GM12891 (cell line): ENCODE results near the gene IVNS1ABP.

Experiments
- PAX5 ChIP-seq: IDR thresholded peaks from 2 replicates; pipeline ENCODE4 v1.6.1; 2011; ENCODE audit warnings: low read length, moderate library complexity, mild to moderate bottlenecking; ENCODE audit not compliant: insufficient read depth, severe bottlenecking
- POLR2A ChIP-seq: IDR thresholded peaks from 2 replicates; pipeline ENCODE4 v1.6.1; 2011; ENCODE audit warnings: low read depth, low read length, control low read depth
- POLR2AphosphoS5 ChIP-seq: IDR thresholded peaks from 2 replicates; pipeline ENCODE4 v1.6.1; 2011; ENCODE audit warnings: low read depth, low read length, control low read depth
- POU2F2 ChIP-seq: IDR thresholded peaks from 2 replicates; pipeline ENCODE4 v1.6.1; 2011; ENCODE audit warnings: low read depth, mild to moderate bottlenecking, control low read depth, low read length, moderate library complexity
- SPI1 ChIP-seq: IDR thresholded peaks from 2 replicates; pipeline ENCODE4 v1.6.1; 2011; ENCODE audit warnings: low read depth, low read length, control low read depth
- TAF1 ChIP-seq: IDR thresholded peaks from 2 replicates; pipeline ENCODE4 v1.6.1; 2011; ENCODE audit warnings: low read depth, low read length, control low read depth

DNA sequence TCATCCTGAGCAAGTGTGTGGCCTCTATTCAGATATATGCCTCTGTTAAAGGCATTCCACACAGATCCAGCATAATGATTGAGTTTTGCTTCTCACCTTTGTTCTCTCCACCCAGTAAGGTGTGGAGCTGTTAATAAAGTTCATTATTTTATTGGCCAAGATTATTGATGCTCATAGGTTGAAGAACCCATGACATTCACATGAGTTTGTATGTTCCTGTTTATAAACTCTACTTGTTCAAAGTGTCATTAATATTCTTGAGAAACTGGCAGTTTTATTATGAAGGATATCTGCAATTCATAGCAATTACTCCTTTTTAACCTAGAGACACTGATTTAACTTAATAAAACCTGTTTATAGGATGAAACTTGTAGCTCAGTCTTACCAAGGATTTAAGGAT, 22.0 kb downstream of the IVNS1ABP start:
- TF ChIP-seq POLR2A (no peak), TAF1 (no peak), POLR2AphosphoS5 (no peak), SPI1 (no peak), PAX5 (no peak), POU2F2 (no peak)
